ENCODE results near the gene C8B.

Gene C8B

GRCh38 chr1:56881417-56881816, 84.4 kb downstream of the C8B start:
- no peaks in the 10 kb centered on the region for H3K36me3 ChIP-seq (ENCODE audit: low read length)
- no peak overlapping the region for H3K4me3 ChIP-seq (ENCODE audit: insufficient read depth, low read length, poor library complexity, severe bottlenecking)
- H3K27ac ChIP-seq (ENCODE audit: low read depth, low read length): no peak overlapping the region
- H3K9me2 ChIP-seq (replicated peaks; ENCODE audit: insufficient read depth, low read length): no peaks in the 10 kb centered on the region
- no peaks in the 10 kb centered on the region for H3K27me3 ChIP-seq (ENCODE audit: low read length)
- no peaks in the 10 kb centered on the region for H3F3A ChIP-seq (ENCODE audit: insufficient read depth)
- H3K4me2 ChIP-seq (ENCODE audit: low read depth, low read length, poor library complexity, severe bottlenecking): no peak overlapping the region
- H4K20me1 ChIP-seq (ENCODE audit: low read depth, low read length): no peaks in the 10 kb centered on the region
- H3K79me2 ChIP-seq (ENCODE audit: insufficient read depth, low read length): no peaks in the 10 kb centered on the region
- H3K9me3 ChIP-seq (ENCODE audit: insufficient read depth, low read length): no peaks in the 10 kb centered on the region
- no peak overlapping the region for H3K9ac ChIP-seq (ENCODE audit: low read length)
- H2AFZ ChIP-seq (ENCODE audit: low read depth, low read length, severe bottlenecking): no peak overlapping the region
- TF ChIP-seq EZH2phosphoT487 (conservative IDR thresholded peaks at IDR 0.05; ENCODE audit: low read length) (no peak), CTCF (IDR thresholded peaks at IDR 0.05; ENCODE audit: insufficient read depth, low read length, poor library complexity, severe bottlenecking) (no peak)

GRCh38 chr1:56880774-56881173, 85.0 kb downstream of the C8B start:
- Histone ChIP-seq H2AFZ (ENCODE audit: low read depth, low read length, severe bottlenecking) (no peak overlapping the region), H4K20me1 (ENCODE audit: low read depth, low read length) (no peaks in the 10 kb centered on the region)
- TF ChIP-seq EZH2phosphoT487 (conservative IDR thresholded peaks at IDR 0.05; ENCODE audit: low read length) (no peak), CTCF (IDR thresholded peaks at IDR 0.05; ENCODE audit: insufficient read depth, low read length, poor library complexity, severe bottlenecking) (no peak)

More at GRCh38 chr1:56880774-56881173, 85.0 kb downstream of the C8B start:
- no peak overlapping the region for H3K4me2 ChIP-seq (ENCODE audit: low read depth, low read length, poor library complexity, severe bottlenecking)
- H3K27ac ChIP-seq (ENCODE audit: low read depth, low read length): no peak overlapping the region
- H3K79me2 ChIP-seq (ENCODE audit: insufficient read depth, low read length): no peaks in the 10 kb centered on the region
- no peaks in the 10 kb centered on the region for H3K27me3 ChIP-seq (ENCODE audit: low read length)
- H3K9ac ChIP-seq (ENCODE audit: low read length): no peak overlapping the region
- H3K9me2 ChIP-seq (replicated peaks; ENCODE audit: insufficient read depth, low read length): no peaks in the 10 kb centered on the region
- H3K9me3 ChIP-seq (ENCODE audit: insufficient read depth, low read length): no peaks in the 10 kb centered on the region
- no peaks in the 10 kb centered on the region for H3F3A ChIP-seq (ENCODE audit: insufficient read depth)
- H3K36me3 ChIP-seq (ENCODE audit: low read length): no peaks in the 10 kb centered on the region
- H3K4me3 ChIP-seq (ENCODE audit: insufficient read depth, low read length, poor library complexity, severe bottlenecking): no peak overlapping the region
